GM19043 (cell line): ENCODE measurements around the gene FARS2.

ENCODE experiments used
- ATAC-seq: cut with Tn5 transposase; IDR thresholded peaks from one replicate; pipeline ENCODE4 v1.9.1; 2021; ENCODE audit warnings: low read depth; ENCODE audit not compliant: unreplicated experiment

Gene FARS2

DNA sequence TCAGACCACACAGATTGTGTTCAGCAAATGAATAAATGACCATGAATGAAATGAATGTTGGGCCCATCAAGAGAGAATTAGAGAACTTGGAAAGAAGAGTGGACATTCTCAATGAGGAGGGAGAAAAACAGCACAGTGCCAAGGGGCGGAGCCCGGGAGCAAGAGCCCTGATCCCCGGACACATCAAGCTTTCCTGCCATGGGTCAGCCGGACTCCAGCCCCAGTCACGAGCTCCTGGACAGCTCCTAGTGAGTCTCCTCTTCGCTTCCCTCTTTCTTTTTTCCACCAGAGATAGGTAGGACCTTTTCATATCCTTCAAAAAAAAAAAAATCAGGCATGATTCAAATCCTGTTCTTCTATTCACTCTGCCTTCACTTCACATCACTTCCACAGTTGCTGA, 471.2 kb downstream of the FARS2 start:
- no peak for ATAC-seq

DNA sequence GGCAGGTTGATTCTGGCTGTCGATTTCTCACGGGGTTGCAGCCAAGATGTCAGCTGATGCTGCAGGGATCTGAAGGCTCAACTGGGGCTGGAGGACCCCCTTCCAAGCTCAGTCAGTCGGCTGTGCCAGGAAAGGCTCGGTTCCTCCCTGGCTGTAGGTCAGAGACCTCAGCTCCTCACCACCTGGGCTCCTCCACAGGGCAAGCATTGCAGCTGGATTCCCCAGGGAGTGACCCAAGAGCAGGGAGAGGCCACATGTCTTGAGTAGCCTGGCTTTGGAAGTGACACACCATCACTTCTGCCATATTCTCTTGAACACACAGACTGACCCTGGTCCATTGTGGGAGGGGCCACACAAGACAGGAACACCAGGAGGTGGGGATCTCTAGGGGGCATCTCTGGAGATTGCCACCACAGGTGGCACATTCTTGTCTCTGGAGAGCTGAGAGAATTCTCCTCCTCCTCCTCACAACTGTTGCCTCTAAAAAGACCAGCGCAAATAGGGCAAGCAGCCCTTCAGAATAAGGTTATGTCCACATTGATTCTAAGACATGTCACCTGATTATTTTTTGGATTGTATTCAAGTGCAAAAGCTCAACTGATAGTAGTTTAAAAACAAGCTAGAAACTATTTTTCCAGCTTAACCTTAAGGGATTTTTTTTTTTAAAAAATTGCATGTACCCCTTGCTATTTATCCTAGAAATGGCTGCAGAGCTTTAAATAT, 474.9 kb downstream of the FARS2 start:
- ATAC-seq = no peak

- ATAC-seq = no peak
Observed at GRCh38 chr6:5737460-5737859, 476.1 kb downstream of the FARS2 start.

DNA sequence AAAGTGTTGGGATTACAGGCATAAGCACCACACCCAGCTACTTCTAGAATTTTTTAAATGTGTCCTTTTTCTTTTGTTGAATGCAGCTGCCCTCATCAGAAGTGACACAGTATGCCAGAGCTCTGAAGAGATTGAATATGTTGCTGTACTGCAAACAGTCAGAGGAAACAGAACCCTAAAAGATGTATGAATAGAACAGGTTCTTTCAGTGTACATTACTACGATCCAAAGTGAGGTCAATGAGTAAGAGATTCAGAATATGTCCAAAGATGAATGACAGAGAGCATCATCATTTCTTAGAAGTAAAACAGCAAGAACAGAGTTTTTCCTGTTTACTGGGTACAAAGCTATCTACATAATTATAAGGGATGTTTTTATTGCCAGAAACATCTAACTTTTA, 476.9 kb downstream of the FARS2 start:
- ATAC-seq = no peak

GRCh38 chr6:5744497-5744896, 483.2 kb downstream of the FARS2 start:
- ATAC-seq = no peak

DNA sequence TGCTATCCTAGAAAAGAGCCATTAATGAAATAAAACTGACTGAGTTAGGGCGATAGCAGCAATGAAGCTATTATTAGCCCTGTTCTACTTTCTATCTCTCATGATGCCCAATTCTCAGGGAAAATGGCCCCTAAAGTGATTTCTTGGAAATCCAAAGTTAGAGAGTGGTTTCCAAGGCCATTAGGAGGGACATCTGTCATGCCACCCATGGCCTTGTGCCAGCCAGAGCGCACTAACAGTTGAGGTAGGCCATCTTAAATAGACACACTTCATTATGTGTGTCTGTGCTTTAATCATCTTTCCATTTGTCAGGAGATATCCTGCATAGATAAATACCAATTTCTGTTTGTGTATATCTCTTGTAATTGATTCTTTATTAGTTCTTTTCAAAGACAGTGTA, 483.8 kb downstream of the FARS2 start:
- ATAC-seq = no peak

GRCh38 chr6:5746053-5746758, 484.9 kb downstream of the FARS2 start:
- no peak for ATAC-seq

- no peak for ATAC-seq
Observed at GRCh38 chr6:5746759-5747130, 485.4 kb downstream of the FARS2 start.

- no peak for ATAC-seq
Observed at GRCh38 chr6:5747379-5747778, 486.1 kb downstream of the FARS2 start.

DNA sequence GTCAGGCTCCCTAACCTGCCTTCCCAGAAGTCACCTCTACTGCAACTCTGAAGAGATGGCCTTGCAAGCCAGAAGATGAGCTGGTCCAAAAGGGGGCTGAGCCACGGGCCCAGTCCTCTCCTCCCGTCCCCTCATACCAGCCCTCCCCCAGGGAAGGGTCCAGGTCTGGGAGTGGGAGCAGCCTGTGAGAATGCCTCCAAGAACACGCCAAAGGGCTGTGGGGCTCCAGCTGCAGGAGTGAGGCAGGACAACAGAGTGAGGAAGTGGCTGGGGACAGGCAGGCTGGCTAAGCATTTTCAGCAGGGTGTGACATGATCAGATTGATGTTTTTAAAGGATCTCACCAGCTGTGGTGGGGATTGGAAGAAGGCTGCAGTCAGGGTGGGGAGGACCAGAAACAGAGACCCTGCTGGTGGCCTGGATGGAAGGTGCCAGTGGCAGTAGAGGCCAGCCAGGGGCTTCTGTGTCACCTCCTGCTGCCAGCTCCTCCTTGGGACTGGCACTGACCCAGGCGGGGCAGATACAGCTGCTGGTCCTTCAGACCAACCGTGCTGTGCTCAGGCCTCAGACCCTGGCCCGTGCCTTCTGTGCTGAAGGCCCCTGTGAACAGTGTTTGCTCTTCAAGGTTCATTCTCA, 487.8 kb downstream of the FARS2 start:
- ATAC-seq = no peak

DNA sequence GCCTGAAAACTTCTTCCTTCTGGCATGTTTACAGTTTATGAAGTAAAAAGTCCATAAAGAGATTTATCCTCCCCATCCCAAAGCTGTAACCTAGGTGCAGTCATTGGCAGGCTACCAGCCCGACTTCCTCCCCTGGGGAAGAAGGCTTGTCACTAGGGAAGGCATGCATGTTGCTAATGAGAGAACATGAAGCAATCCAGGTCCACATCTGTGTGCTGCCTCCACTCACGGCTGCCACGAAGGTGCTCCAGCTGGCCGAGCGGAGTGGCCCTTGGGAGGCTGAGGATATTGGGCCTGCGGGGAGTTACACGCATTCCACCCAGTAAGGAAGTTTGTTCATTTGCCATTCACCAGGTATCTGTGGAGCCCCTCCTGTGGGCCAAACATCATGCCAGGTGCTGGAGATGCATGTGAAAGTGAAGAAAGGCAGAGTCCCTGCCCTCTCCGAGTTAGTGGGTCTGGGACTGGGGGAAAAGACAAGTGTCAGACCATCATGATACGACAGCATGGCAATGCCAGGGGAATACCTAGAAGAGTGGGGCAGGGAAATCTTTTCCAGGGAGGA, 488.4 kb downstream of the FARS2 start:
- no peak for ATAC-seq

GRCh38 chr6:5751525-5752390, 490.4 kb downstream of the FARS2 start:
- ATAC-seq = no peak

DNA sequence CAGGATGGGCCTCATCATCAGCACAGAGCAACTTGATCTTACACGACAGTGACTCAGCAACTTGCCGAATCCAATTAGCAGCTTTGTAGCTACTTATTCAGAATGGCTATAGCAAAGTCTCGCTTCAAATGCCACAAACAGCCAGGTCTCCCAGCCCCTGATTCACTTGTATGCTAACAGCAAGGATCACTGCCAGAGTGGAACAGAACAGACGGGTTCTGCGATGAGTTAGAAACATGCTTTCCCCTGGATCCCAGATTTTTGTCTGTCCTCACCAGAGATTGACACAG, 491.0 kb downstream of the FARS2 start:
- ATAC-seq = no peak

- ATAC-seq = no peak
Observed at GRCh38 chr6:5753209-5753608, 491.9 kb downstream of the FARS2 start.

DNA sequence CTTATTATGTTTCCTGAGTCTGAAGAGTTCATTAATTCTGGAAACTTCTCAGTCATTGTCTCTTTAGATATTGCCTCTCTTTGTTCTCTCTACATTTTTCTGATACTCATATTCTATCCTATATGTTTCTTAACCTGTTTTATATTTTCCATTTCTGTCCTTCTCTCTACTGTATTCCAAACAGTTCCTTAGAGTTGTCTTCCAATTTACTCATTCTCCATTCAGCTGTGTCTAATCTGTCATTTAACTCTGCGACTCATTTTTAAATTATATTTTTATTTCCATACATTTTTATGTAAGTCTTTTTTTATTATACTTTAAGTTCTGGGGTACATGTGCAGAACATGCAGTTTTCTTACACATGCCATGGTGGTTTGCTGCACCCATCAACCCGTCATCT, 493.6 kb downstream of the FARS2 start:
- ATAC-seq = no peak

- ATAC-seq = no peak
Observed at GRCh38 chr6:5759571-5759970, 498.3 kb downstream of the FARS2 start.

- no peak for ATAC-seq
Observed at GRCh38 chr6:5761370-5761769, 500.1 kb downstream of the FARS2 start.

DNA sequence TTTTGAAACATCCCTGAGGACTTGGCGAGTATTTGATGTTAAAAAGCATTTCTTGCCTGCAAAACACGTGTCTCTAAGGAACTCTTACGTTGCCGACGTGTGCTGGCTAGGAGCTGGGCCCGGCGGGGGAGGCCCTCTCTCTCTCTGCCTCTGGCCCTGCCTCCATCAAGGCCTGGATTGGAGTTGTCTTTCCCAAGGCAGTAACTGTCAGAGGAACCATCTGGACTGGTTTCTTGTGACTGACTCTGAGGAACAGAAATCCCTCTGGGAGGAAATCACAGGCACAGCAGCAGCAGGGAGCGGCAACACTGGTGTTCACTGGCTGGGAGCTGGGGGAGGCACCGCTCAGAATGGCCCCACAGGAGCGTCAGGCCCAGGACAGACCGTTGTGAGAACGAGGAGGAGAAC, 501.3 kb downstream of the FARS2 start:
- no peak for ATAC-seq

GRCh38 chr6:5763407-5763806, 502.1 kb downstream of the FARS2 start:
- ATAC-seq = no peak

GRCh38 chr6:5763871-5764270, 502.6 kb downstream of the FARS2 start:
- ATAC-seq = no peak

DNA sequence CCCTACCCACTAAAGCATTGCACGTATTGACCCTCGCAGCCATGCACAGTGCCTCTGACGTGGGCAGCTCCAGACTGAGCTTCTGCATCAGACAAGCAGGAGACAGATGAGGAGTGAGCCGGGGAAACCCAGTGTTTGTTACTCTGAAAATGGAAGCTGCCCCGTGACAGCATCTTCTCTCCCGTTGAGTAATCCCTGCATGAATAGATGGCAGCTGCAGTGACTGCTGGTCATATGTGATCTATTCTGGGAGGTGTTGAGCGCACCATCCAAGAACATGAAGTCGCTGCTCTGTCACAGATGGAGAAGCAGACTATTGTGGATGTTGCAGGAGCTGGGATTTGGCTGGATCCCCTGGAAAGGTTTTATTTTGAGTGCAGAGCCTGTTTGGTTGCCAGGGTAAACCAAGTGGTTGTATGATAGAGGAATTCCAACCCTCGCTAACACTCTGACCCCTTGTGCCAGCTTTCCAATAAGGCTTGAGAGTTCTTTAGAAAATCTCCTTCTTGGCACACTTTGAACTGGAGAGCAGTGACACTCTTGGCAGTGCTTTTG, 503.2 kb downstream of the FARS2 start:
- no peak for ATAC-seq
